HCT116 (cell line): ENCODE results near the gene KIF26B. TPM values are rescaled to one million over a fixed set of nuclear protein-coding genes. Genes with fewer than 3 reads are reported as not detected.

Source experiments
- ATAC-seq: fragments of 200-7000 bp; cut with Tn5 transposase; 2 replicates; pipeline ENCODE4 v1.9.1; 2020; ENCODE audit warnings: mild to moderate bottlenecking, moderate library complexity
- BruUV-seq: library from RNA; stranded (reverse); fragments of 400-500 nt; replicated peaks from 2 replicates; lab custom pipeline; 2021; lab: Mats Ljungman, UMichigan
- CTCF ChIA-PET: fragments of 300-600 bp; sonication (Branson Sonifier 250); formaldehyde crosslinking; loops from one replicate; lab custom pipeline; 2021; ENCODE audit warnings: antibody characterized with exemption; lab: Charles Lee
- POLR2A ChIA-PET: fragments of 300-600, 350-600 bp; sonication (Branson Sonifier 250); formaldehyde crosslinking; loops from one replicate; lab custom pipeline; 2021; ENCODE audit warnings: antibody characterized with exemption; lab: Charles Lee
- RAD21 ChIA-PET, 2 experiments: fragments of 300-600 bp; sonication (Branson Sonifier 250); formaldehyde crosslinking; loops; one replicate each; lab custom pipeline; 2023; ENCODE audit warnings: low total read pairs in 2 of 2; ENCODE audit not compliant: uncharacterized antibody in 2 of 2, unreplicated experiment in 2 of 2, low non-redundant PET in 1 of 2; lab: Charles Lee
- DNase-seq: peaks from one replicate; pipeline ENCODE4 v3.0.0-alpha.2; 2010; ENCODE audit warnings: low read depth, low spot score
- H2AFZ ChIP-seq: fragments of 200-600 bp; shearing (Covaris generic), sonication (generic); 2 replicates; pipeline ENCODE4 v1.6.1; 2017; ENCODE audit warnings: low read depth, mixed run types, mixed read lengths, antibody characterized with exemption, low read length; ENCODE audit not compliant: poor library complexity, severe bottlenecking
- H3K27ac ChIP-seq: 2 replicates; pipeline ENCODE4 v1.5.1; 2012; ENCODE audit warnings: low read depth, low read length
- H3K27me3 ChIP-seq: fragments of 200-600 bp; sonication (generic); 2 replicates; pipeline ENCODE4 v1.6.1; 2016; ENCODE audit warnings: mixed run types, low read length, mixed read lengths; ENCODE audit not compliant: insufficient read depth
- H3K36me3 ChIP-seq, 2 experiments: fragments of 200-500 bp in 1 of 2; fragments of 200-600 bp in 1 of 2; sonication (Bioruptor generic) in 1 of 2; sonication (generic) in 1 of 2; 2 replicates each; pipeline versions ENCODE4 v1.5.1 to v1.6.1; 2014 to 2016; ENCODE audit warnings: low read length in 2 of 2, inconsistent platforms in 1 of 2, mixed read lengths in 1 of 2, mixed run types in 1 of 2; ENCODE audit not compliant: insufficient read depth in 2 of 2, control insufficient read depth in 1 of 2
- H3K4me1 ChIP-seq, 2 experiments: fragments of 200-600 bp in 1 of 2; sonication (generic) in 1 of 2; 2 replicates each; pipeline versions ENCODE4 v1.5.1 to v1.6.1; 2012 to 2017; ENCODE audit warnings: low read length in 2 of 2, inconsistent platforms in 1 of 2, mild to moderate bottlenecking in 1 of 2, mixed read lengths in 1 of 2, mixed run types in 1 of 2, moderate library complexity in 1 of 2; ENCODE audit not compliant: insufficient read depth in 2 of 2, control insufficient read depth in 1 of 2
- H3K4me2 ChIP-seq: fragments of 200-600 bp; sonication (generic); 2 replicates; pipeline ENCODE4 v1.6.1; 2017; ENCODE audit warnings: mixed run types, low read length, mixed read lengths
- H3K4me3 ChIP-seq, 2 experiments: fragments of 200-600 bp in 1 of 2; sonication (generic) in 1 of 2; replicated peaks in 1 of 2; 2 replicates each; pipeline ENCODE4 v1.5.1; 2011 to 2016; ENCODE audit warnings: low read length in 2 of 2, control low read depth in 1 of 2, low read depth in 1 of 2, mild to moderate bottlenecking in 1 of 2, mixed read lengths in 1 of 2, mixed run types in 1 of 2
- H3K79me2 ChIP-seq: fragments of 200-600 bp; sonication (generic); 2 replicates; pipeline ENCODE4 v1.6.1; 2017; ENCODE audit warnings: mild to moderate bottlenecking, mixed run types, low read length, moderate library complexity, mixed read lengths; ENCODE audit not compliant: insufficient read depth
- H3K9ac ChIP-seq: fragments of 200-600 bp; sonication (generic); 2 replicates; pipeline ENCODE4 v1.6.1; 2016; ENCODE audit warnings: low read length, mixed read lengths
- H3K9me2 ChIP-seq: fragments of 200-600 bp; sonication (generic), shearing (Covaris generic); 2 replicates; pipeline ENCODE4 v1.6.1; 2017; ENCODE audit warnings: mixed run types, mild to moderate bottlenecking, moderate library complexity; ENCODE audit not compliant: insufficient read depth
- H3K9me3 ChIP-seq, 2 experiments: fragments of 200-500 bp in 1 of 2; fragments of 200-600 bp in 1 of 2; sonication (Bioruptor generic) in 1 of 2; sonication (generic) in 1 of 2; 2 replicates each; pipeline ENCODE4 v1.6.1; 2014 to 2017; ENCODE audit warnings: low read length in 2 of 2, mixed read lengths in 2 of 2, inconsistent platforms in 1 of 2, low read depth in 1 of 2, mild to moderate bottlenecking in 1 of 2, mixed run types in 1 of 2, moderate library complexity in 1 of 2; ENCODE audit not compliant: control insufficient read depth in 1 of 2, insufficient read depth in 1 of 2
- H4K20me1 ChIP-seq: fragments of 200-600 bp; sonication (generic), shearing (Covaris generic); 2 replicates; pipeline ENCODE4 v1.6.1; 2017; ENCODE audit warnings: mixed run types, mild to moderate bottlenecking, moderate library complexity; ENCODE audit not compliant: insufficient read depth
- CEBPB ChIP-seq: IDR thresholded peaks from 2 replicates; pipeline ENCODE4 v1.6.1; 2012; ENCODE audit warnings: low read depth
- EGR1 ChIP-seq: IDR thresholded peaks from 2 replicates; pipeline ENCODE4 v1.6.1; 2012; ENCODE audit warnings: low read depth
- ELF1 ChIP-seq: IDR thresholded peaks from 2 replicates; pipeline ENCODE4 v1.6.1; 2012; ENCODE audit warnings: low read depth, borderline replicate concordance
- EZH2phosphoT487 ChIP-seq: fragments of 200-600 bp; IDR thresholded peaks from 2 replicates; pipeline ENCODE4 v1.6.1; 2018; ENCODE audit warnings: antibody characterized with exemption, borderline replicate concordance
- FOSL1 ChIP-seq: IDR thresholded peaks from 2 replicates; pipeline ENCODE4 v1.6.1; 2012; ENCODE audit warnings: low read depth
- JUND ChIP-seq: IDR thresholded peaks from 2 replicates; pipeline ENCODE4 v1.6.1; 2012
- MAX ChIP-seq: IDR thresholded peaks from 2 replicates; pipeline ENCODE4 v1.6.1; 2012
- POLR2A ChIP-seq: IDR thresholded peaks from 2 replicates; pipeline ENCODE4 v1.7.0; 2011; ENCODE audit warnings: borderline replicate concordance; ENCODE audit not compliant: insufficient read depth, insufficient read length; ENCODE audit errors: extremely low read depth
- POLR2AphosphoS5 ChIP-seq: IDR thresholded peaks from 2 replicates; pipeline ENCODE4 v1.6.1; 2011; ENCODE audit warnings: mild to moderate bottlenecking, low read depth, low read length, moderate library complexity
- RAD21 ChIP-seq: IDR thresholded peaks from 2 replicates; pipeline ENCODE4 v1.6.1; 2012; ENCODE audit warnings: low read depth, mild to moderate bottlenecking
- REST ChIP-seq: IDR thresholded peaks from 2 replicates; pipeline ENCODE4 v1.6.1; 2012; ENCODE audit warnings: low read depth
- SP1 ChIP-seq: IDR thresholded peaks from 2 replicates; pipeline ENCODE4 v1.6.1; 2012; ENCODE audit warnings: low read depth
- SRF ChIP-seq: IDR thresholded peaks from 2 replicates; pipeline ENCODE4 v1.6.1; 2012; ENCODE audit warnings: low read depth
- YY1 ChIP-seq: IDR thresholded peaks from 2 replicates; pipeline ENCODE4 v1.6.1; 2011; ENCODE audit warnings: low read length, low read depth, moderate library complexity, mild to moderate bottlenecking; ENCODE audit not compliant: insufficient replicate concordance; ENCODE audit errors: extremely low read depth
- ZBTB33 ChIP-seq: IDR thresholded peaks from 2 replicates; pipeline ENCODE4 v1.6.1; 2011; ENCODE audit warnings: mild to moderate bottlenecking, low read length, moderate library complexity; ENCODE audit not compliant: insufficient replicate concordance; ENCODE audit errors: extremely low read depth
- ZFX ChIP-seq: fragments of 450-650 bp; IDR thresholded peaks from 2 replicates; pipeline ENCODE4 v1.6.1; 2017
- ZNF274 ChIP-seq: fragments of 200-500 bp; sonication (Bioruptor generic); IDR thresholded peaks from 2 replicates; pipeline ENCODE4 v1.6.1; 2014; ENCODE audit warnings: mild to moderate bottlenecking, low read depth, low read length, inconsistent platforms
- intact Hi-C: fragments of 100-400 bp; cut with micrococcal nuclease; formaldehyde crosslinking; loops from 2 replicates; pipeline ENCODE4 v1.10.0; 2022
- total RNA-seq: library from RNA; stranded (reverse); gene quantifications from one replicate; pipeline ENCODE4 v1.2.1, GENCODE V29; 2021; ENCODE audit not compliant: unreplicated experiment
- TF ChIP-seq, protein P1 (sequence below): IDR thresholded peaks from 2 replicates; pipeline ENCODE4 v1.6.1; 2012
- TF ChIP-seq, protein P2 (sequence below), 3 experiments: fragments of 200-600 bp in 1 of 3; sonication (generic) in 1 of 3; IDR thresholded peaks in 2 of 3; conservative IDR thresholded peaks in 1 of 3; 2 replicates each; pipeline ENCODE4 v1.5.1; 2012 to 2017; ENCODE audit warnings: low read depth in 2 of 3, low read length in 2 of 3, antibody characterized with exemption in 1 of 3, borderline replicate concordance in 1 of 3, control low read depth in 1 of 3, mild to moderate bottlenecking in 1 of 3, mixed read lengths in 1 of 3, mixed run types in 1 of 3, moderate library complexity in 1 of 3; ENCODE audit not compliant: insufficient read depth in 1 of 3

Gene KIF26B
- total RNA-seq, 1 experiment from 2014 or later = 0.49 TPM

DNA sequence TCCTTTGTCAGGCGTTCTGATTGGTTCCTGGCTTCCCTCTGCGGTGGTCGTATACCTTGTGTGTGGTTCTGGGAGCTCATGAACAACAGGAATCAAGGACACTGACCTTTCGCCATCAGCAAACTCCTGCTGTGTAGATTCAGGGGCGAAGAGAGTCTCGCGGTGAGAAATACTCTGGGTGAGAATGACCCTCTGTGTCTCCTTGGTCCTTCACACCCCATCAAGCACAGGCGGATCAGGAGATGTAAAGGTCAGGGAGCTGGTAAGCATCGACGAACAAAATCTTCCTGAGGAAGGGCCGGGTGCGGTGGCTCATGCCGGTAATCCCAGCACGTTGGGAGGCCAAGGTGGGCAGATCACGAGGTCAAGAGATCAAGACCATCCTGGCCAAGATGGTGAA is 207.2 kb downstream of the KIF26B start:
- Histone ChIP-seq H3K9me3 (no peaks in the 10 kb centered on the region), H3K4me1 (no peaks in the 10 kb centered on the region), H4K20me1 (no peaks in the 10 kb centered on the region), H3K9ac (no peak overlapping the region), H3K27me3 (0 out of 2 replicates have a peak, but pooled peaks cover 5% of the 10 kb centered on the region), H3K36me3 (no peaks in the 10 kb centered on the region), H3K4me3 (no peak overlapping the region), H3K4me2 (no peak overlapping the region), H2AFZ (no peak overlapping the region), H3K79me2 (no peaks in the 10 kb centered on the region), H3K9me2 (no peaks in the 10 kb centered on the region), H3K27ac (no peak overlapping the region)
- DNase-seq (no peak), ATAC-seq (no peak)
- no TSS peak for BruUV-seq
- ChIA-PET RAD21 (no interaction called here), POLR2A (no interaction called here), CTCF (no interaction called here)
- no peak for TF ChIP-seq POLR2A
- TF ChIP-seq, protein P1, sequence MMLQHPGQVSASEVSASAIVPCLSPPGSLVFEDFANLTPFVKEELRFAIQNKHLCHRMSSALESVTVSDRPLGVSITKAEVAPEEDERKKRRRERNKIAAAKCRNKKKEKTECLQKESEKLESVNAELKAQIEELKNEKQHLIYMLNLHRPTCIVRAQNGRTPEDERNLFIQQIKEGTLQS = no peak
- no peak for TF ChIP-seq ZFX
- no peak for TF ChIP-seq FOSL1
- no peak for TF ChIP-seq MAX
- TF ChIP-seq EGR1 = no peak
- TF ChIP-seq ZNF274 = no peak
- no peak for TF ChIP-seq CEBPB
- no peak for TF ChIP-seq EZH2phosphoT487
- TF ChIP-seq ZBTB33 = no peak
- no peak for TF ChIP-seq REST
- no peak for TF ChIP-seq RAD21
- TF ChIP-seq, protein P2, sequence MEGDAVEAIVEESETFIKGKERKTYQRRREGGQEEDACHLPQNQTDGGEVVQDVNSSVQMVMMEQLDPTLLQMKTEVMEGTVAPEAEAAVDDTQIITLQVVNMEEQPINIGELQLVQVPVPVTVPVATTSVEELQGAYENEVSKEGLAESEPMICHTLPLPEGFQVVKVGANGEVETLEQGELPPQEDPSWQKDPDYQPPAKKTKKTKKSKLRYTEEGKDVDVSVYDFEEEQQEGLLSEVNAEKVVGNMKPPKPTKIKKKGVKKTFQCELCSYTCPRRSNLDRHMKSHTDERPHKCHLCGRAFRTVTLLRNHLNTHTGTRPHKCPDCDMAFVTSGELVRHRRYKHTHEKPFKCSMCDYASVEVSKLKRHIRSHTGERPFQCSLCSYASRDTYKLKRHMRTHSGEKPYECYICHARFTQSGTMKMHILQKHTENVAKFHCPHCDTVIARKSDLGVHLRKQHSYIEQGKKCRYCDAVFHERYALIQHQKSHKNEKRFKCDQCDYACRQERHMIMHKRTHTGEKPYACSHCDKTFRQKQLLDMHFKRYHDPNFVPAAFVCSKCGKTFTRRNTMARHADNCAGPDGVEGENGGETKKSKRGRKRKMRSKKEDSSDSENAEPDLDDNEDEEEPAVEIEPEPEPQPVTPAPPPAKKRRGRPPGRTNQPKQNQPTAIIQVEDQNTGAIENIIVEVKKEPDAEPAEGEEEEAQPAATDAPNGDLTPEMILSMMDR (IDR thresholded peaks at IDR 0.05 in 2 of 3, conservative IDR thresholded peaks at IDR 0.05 in 1 of 3; ENCODE audit: borderline replicate concordance in 1 of 3, insufficient read depth in 1 of 3, low read depth in 2 of 3, low read length in 2 of 3) = no peak
- TF ChIP-seq POLR2AphosphoS5 = no peak
- no peak for TF ChIP-seq YY1
- no peak for TF ChIP-seq JUND
- TF ChIP-seq SRF = no peak
- TF ChIP-seq SP1 = no peak
- no peak for TF ChIP-seq ELF1
- intact Hi-C loops = no loop called here
